Adrenal gland (tissue), 5 donors: Measurements from ENCODE around the gene SFMBT1.

Source experiments
- POLR2A ChIP-seq, 2 donors: fragments of 450-650 bp; IDR thresholded peaks; one replicate each; pipeline ENCODE4 v1.6.1; 2017; ENCODE audit warnings: antibody characterized with exemption in 2 of 2, mild to moderate bottlenecking in 2 of 2, moderate library complexity in 1 of 2
- TF ChIP-seq, protein P1 (sequence below), 6 experiments: fragments of 450-650 bp in 4 of 6; fragments of 200-600 bp in 2 of 6; sonication (generic) in 1 of 6; IDR thresholded peaks; 1 replicate in 5 of 6; 2 replicates in 1 of 6; pipeline versions ENCODE4 v1.5.1 to v1.8.0; 2016 to 2021; ENCODE audit warnings: antibody characterized with exemption in 6 of 6, mild to moderate bottlenecking in 2 of 6, moderate library complexity in 1 of 6
- donor health status: DM: no; HTN: no; CAD: no.

DNA sequence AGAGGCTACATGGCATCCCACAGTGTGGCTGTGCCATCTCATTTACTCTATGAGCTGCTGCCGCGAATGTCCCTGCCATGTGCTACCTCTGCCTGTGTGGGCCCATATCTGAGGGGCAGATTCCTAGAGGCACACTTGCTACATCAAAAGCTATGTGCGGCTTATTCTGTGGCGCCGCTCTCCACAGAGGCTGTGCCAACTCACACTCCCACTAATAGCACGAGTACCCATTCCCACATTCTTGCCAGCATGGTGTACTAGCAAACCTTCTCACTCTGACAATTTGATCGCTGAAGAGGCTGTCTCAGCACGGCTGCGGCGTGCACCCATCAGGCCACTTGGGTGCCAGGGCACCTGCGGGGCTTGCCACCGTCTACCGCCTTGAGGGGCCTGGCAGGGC is 179.9 kb downstream of the SFMBT1 start:
- TF ChIP-seq, protein P1, sequence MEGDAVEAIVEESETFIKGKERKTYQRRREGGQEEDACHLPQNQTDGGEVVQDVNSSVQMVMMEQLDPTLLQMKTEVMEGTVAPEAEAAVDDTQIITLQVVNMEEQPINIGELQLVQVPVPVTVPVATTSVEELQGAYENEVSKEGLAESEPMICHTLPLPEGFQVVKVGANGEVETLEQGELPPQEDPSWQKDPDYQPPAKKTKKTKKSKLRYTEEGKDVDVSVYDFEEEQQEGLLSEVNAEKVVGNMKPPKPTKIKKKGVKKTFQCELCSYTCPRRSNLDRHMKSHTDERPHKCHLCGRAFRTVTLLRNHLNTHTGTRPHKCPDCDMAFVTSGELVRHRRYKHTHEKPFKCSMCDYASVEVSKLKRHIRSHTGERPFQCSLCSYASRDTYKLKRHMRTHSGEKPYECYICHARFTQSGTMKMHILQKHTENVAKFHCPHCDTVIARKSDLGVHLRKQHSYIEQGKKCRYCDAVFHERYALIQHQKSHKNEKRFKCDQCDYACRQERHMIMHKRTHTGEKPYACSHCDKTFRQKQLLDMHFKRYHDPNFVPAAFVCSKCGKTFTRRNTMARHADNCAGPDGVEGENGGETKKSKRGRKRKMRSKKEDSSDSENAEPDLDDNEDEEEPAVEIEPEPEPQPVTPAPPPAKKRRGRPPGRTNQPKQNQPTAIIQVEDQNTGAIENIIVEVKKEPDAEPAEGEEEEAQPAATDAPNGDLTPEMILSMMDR (IDR thresholded peaks at IDR 0.05): no peak
- no peak for TF ChIP-seq POLR2A (IDR thresholded peaks at IDR 0.05)
